HG03558 (cell line): ENCODE measurements around the gene ST6GALNAC6.

Experiments used
- ATAC-seq: cut with Tn5 transposase; IDR thresholded peaks from one replicate; pipeline ENCODE4 v1.9.1; 2021; ENCODE audit warnings: moderate number of reproducible peaks; ENCODE audit not compliant: unreplicated experiment; ENCODE audit errors: extremely low read depth

ST6GALNAC6 gene

DNA sequence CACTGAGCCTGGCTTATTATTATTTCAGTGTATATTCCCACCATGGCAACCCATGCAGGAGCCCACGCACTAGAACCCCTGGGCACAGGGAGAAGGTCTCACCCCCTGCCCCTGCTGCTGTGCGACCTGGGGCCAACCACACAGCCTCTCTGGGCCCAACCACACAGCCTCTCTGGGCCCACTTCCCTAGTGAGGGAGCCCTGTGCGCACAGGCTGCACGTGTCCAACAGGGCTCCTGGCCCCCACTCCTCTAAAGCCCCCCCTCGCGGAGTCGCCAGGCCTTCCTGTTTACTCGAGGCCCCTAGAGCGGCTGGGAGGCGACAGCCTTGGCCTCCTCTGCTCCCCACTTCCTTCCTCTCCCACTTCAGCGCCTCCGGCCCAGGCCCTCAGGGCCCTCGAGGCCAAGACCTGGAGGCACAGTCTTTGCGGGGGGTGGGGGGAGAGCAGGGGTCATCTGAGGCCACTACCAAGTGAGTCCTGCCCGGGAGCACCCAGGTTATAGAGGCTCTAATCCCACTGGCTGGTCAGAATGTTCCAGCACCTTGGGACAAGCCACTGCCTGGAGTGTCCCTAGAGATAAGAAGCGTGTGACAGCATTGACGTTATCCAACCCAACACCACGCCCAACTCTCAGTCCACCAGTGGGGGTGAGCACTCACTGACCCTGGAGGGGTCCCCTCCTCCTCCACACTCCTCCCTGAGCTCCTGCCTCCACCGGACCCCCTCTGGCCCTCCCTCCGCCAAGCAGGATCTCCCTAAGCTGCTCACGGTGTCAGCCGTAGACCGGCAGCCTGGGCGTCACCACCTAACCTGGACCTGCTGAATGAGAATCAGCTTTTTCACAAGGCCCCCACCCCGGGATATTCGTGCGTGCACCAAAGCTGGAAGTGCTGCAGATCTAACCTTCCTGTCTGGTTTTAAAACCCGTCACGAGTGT, 37.1 kb downstream of the ST6GALNAC6 start:
- ATAC-seq = no peak

DNA sequence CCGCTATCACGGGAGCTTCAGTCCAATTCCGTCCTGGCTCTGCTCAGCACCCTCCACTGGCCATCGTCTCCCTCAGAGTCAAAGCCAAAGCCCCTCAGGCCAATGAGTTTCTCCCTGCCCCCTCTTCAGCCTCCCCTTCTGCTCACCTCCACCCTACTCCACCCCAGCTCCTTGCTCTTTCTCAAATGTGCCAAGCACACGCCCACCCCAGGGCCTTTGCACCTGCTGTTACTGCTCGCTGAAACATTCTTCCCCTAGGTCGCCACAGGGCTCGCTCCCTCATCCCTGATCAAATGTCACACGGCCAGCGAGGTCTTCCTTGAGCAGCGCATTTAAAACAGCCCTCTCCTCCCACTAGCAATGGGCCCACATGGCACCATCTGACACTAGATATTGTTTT, 38.6 kb downstream of the ST6GALNAC6 start:
- no peak for ATAC-seq

DNA sequence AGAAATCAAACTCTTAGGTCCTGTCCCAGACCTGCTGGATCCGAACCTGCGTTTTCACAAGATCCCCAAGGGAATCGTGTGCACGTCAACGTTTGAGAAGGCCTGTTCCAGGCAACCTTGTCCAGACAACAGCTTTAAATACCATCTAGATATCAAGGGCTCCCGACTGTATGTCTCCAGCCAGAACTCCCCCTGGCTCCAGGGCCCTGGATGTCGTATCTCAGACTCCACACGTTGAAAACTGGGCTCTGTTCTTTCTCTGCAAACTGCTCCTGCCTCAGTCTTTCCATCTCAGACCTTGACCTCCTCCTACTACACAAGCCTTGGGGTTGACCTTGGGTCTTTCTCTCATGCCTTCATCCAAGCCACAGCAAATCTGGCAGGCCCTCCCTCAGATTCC, 39.1 kb downstream of the ST6GALNAC6 start:
- ATAC-seq = no peak

- no peak for ATAC-seq
Observed at GRCh38 chr9:127858041-127858512, 41.3 kb downstream of the ST6GALNAC6 start.

- ATAC-seq = no peak
Observed at GRCh38 chr9:127857278-127857677, 42.1 kb downstream of the ST6GALNAC6 start.

- ATAC-seq = no peak
Observed at GRCh38 chr9:127856729-127857116, 42.7 kb downstream of the ST6GALNAC6 start.

DNA sequence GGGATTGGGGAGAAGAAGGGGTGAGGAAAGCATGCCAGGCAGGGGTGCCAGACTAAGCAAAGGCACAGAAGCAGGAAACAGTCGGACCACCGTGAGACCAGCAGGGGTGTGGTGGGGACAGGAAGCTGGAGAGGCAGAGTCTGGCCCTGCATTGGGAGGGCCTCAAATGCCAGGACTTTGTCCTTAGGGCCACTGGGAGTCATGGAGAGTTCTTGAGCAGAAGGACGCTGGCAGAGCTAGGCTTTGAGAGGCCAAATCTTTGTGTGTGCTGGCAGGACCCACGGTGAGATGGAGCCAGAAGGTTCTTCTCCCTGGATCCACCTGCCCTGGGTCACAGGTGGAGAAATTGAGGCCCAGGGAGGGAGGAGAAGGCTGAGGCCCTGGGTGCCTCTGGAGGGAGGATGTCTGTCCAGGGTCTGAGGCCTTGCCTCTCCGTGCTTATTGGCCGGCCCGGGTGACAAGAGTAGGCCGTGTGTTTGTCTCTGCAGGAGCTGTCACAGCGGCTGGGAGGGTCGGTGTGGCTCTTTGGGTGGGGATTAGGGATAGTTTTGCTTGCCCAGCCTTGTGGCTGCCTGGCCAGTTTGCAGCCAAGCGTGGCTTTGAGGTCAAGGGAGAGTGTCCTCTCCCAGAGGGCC, 43.2 kb downstream of the ST6GALNAC6 start:
- no peak for ATAC-seq

DNA sequence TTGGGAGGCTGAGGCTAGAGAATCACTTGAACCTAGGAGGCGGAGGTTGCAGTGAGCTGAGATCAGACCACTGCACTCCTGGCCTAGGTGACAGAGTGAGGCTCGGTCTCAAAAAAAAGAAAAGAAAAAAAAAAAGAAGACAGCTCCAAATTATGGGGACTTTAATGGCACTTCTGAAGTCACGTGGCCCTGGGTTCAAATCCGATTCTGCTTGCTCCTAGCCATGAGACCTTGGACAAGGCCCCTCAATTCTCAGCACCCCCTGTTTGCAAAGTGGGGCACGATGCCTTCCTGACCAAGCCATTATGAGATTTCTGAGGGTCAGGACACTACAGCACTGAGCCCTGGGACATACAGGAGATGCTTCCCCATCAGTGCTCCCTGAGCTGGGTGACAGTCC, 43.9 kb downstream of the ST6GALNAC6 start:
- ATAC-seq = no peak

GRCh38 chr9:127854960-127855359, 44.4 kb downstream of the ST6GALNAC6 start:
- no peak for ATAC-seq

DNA sequence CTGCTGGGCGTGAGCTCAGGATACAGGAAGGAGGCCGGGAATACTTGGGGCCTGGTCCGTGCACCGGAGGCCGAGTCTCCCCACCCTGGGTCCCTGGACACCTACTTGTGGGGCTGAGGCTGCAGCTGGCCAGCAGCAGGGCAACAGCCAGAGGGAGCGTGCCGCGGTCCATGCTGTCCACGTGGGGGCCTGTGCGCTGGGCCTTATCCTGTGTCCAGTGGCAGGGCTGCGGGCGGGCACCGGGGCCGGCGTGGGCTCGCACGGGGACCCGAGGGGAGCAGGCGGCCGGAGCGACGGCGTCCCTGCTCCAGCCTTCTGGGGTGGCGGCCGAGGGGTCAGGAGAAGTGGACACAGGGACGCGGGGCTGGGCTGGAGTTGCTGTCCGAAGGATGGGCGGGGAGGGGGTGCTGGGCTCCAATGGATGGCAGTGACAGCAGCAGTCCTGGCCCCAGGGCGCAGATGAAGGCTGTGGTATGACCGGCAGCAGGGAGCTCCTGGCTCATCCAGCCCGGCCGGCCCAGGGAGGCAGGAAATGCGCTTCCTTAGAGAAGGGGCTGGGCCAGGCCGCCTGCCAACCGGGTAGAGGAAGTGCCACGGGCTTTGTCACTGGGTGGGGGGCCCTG, 45.1 kb downstream of the ST6GALNAC6 start, which contains the start of gene ENG:
TSS of gene ENG (minus strand) at position 475 of the 623 bp plus-strand sequence. CDS start at position 172, 303 bp downstream.
- ATAC-seq = no peak

GRCh38 chr9:127853312-127854183, 45.9 kb downstream of the ST6GALNAC6 start:
- ATAC-seq = no peak

- ATAC-seq = no peak
Observed at GRCh38 chr9:127852829-127853228, 46.6 kb downstream of the ST6GALNAC6 start.

GRCh38 chr9:127850286-127850830, 49.0 kb downstream of the ST6GALNAC6 start:
- ATAC-seq = no peak

DNA sequence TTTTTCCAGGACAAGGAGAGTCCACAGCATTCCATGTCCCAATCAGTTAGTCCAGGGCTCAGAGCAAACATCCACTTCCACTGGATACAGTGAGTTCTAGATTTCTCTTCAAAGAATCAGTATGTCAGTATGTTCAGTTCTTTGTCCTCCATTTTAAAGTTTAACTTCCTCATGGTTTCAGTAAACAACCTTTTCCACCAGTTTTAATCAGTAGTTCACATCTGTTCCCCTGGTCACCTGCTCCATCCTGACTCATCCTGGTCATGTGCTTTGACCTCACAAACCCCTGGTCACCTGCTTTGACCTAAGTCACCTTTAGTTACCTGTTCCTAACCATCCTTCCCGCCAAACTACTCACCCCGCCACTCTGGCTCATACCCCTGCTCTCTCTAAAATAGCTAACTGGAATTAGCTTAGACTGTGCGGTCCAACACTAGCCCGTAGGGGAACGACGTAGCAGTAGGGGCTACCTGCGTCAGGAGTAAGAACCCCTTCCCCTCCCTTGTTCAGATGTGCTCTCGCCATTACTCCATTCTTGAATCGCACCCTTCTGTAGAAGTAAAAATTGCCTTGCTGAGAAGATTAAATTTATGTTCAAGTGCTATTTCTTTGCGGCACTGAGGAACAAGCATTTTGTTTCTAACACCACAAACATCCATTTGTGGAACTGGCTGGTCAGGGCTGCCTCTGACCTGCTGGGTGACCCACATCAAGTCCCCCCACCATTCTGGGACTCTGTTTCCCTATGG, 50.5 kb downstream of the ST6GALNAC6 start:
- no peak for ATAC-seq

DNA sequence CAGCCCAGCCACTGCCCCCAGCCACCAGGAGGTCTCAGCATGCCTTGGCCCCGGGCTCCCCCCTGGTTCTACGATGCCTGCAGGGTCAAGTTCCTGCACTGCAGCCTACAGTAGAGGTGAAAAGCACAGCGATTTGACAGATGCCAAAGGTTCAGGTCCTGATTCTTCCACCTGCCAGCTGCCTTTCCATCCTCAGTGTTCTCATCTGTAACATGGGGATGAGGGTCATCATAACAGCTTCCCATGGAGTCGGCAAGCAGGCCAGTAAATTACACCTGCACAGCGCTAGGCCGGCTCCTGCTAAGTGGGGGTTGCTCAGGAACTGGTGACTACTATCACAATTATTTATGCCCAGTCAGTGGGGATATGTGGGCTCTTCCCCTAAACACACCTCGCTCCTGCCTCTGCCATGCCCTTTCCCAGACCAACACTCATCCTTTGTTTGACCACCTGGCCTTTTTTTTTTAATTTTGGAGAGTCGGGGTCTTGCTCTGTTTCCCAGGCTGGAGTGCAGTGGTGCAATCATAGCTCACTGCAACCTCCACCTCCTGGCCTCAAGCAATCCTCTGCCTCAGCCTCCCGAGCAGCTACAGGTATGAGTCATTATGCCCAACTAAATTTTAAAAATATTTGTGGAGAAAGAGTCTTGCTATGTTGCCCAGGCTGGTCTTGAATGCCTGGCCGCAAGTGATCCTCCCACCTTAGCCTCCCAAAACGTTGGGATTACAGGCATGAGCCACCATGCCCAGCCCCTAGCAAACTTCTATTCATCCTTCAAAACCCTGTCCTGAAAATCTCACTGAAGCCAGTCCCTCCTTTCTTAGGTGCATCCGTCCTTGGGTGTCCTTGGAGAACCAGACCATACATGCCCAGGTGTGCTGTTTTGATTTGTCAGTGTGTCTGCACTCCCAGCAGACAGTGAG, 51.3 kb downstream of the ST6GALNAC6 start:
- no peak for ATAC-seq

DNA sequence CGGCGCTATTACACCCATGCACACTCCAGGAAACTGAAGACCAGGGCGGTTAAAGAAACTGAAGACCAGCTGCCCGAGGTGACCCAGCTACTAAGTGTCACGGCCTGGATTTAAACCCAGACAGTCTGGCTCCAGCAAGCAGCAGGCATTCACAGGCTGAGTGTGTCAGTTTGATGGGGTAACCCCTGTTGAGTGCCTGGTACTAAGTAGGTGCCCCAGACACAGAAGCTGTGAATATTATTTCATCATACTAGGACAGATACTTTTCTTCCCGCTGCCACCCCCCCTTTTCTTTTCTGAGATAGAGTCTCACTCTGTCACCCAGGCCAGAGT, 52.3 kb downstream of the ST6GALNAC6 start:
- ATAC-seq = no peak

GRCh38 chr9:127846443-127847177, 52.8 kb downstream of the ST6GALNAC6 start:
- ATAC-seq = no peak
